Vein endothelial cell (primary cell): ENCODE data around the gene BRMS1L. TPM values are rescaled to one million over a fixed set of nuclear protein-coding genes. Genes with fewer than 3 reads are reported as not detected.

ENCODE experiments used
- total RNA-seq: library from RNA; depleted of rRNA; stranded (reverse); fragments of >200 nt; gene quantifications from 2 replicates; pipeline ENCODE4 v1.2.3, GENCODE V29; 2012

BRMS1L gene
- total RNA-seq: 2.9 and 4.7 TPM in 2 replicates

GRCh38 chr14:35826218-35826951 lies at the start of gene BRMS1L:
TSS of gene BRMS1L (plus strand) at chr14:35826338. CDS start at chr14:35826517, 179 bp downstream.

GRCh38 chr14:35808638-35809563 lies 17.2 kb upstream of the BRMS1L start, which contains the start of gene RALGAPA1:
TSS of gene RALGAPA1 (minus strand) at chr14:35809295. CDS start at chr14:35808835, 460 bp downstream.

Other genes starting within 250 kb of the BRMS1L start
- gene RALGAPA1, start 17.0 kb upstream of the BRMS1L start, total RNA-seq: 29.8 and 31.7 TPM in 2 replicates